Measurements from ENCODE around the gene FOXA2. TPM values are rescaled to one million over a fixed set of nuclear protein-coding genes. Genes with fewer than 3 reads are reported as not detected.

The FOXA2 gene
- total RNA-seq, 1 experiment from 2014 or later = 28.0 TPM

GRCh38 chr20:22616551-22616950 is 32.2 kb upstream of the FOXA2 start:
- H3K36me3 ChIP-seq (ENCODE audit: control insufficient read depth, insufficient read depth, low read length) = no peaks in the 10 kb centered on the region
- H3K4me3 ChIP-seq (ENCODE audit: low read depth in 2 of 2, low read length in 2 of 2) = no peak overlapping the region
- CTCF ChIA-PET = no interaction called here
- no peaks in the 10 kb centered on the region for H3K4me1 ChIP-seq (ENCODE audit: control insufficient read depth, insufficient read depth, low read length)
- no TSS peak for BruUV-seq (replicated peaks)
- POLR2A ChIA-PET = no interaction called here
- intact Hi-C loops (cut with micrococcal nuclease; ENCODE audit: unreplicated experiment) = no loop called here
- ATAC-seq (no peak), DNase-seq (ENCODE audit: low read depth, low spot score) (no peak)
- H3K9me3 ChIP-seq (ENCODE audit: control insufficient read depth, insufficient read depth, low read depth, low read length) = no peaks in the 10 kb centered on the region
- TF ChIP-seq, protein P1, sequence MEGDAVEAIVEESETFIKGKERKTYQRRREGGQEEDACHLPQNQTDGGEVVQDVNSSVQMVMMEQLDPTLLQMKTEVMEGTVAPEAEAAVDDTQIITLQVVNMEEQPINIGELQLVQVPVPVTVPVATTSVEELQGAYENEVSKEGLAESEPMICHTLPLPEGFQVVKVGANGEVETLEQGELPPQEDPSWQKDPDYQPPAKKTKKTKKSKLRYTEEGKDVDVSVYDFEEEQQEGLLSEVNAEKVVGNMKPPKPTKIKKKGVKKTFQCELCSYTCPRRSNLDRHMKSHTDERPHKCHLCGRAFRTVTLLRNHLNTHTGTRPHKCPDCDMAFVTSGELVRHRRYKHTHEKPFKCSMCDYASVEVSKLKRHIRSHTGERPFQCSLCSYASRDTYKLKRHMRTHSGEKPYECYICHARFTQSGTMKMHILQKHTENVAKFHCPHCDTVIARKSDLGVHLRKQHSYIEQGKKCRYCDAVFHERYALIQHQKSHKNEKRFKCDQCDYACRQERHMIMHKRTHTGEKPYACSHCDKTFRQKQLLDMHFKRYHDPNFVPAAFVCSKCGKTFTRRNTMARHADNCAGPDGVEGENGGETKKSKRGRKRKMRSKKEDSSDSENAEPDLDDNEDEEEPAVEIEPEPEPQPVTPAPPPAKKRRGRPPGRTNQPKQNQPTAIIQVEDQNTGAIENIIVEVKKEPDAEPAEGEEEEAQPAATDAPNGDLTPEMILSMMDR (IDR thresholded peaks at IDR 0.05) = no peak
- TF ChIP-seq TCF7L2 (IDR thresholded peaks at IDR 0.05; ENCODE audit: low read depth, low read length) (no peak), POLR2AphosphoS5 (IDR thresholded peaks at IDR 0.05; ENCODE audit: low read depth, low read length) (no peak), SIN3A (IDR thresholded peaks at IDR 0.05; ENCODE audit: borderline replicate concordance, insufficient read depth, low read depth, low read length) (no peak), REST (IDR thresholded peaks at IDR 0.05; ENCODE audit: insufficient read depth in 1 of 2, low read depth in 2 of 2, low read length in 1 of 2) (no peak)
- peaks cover 5% of the 10 kb centered on the region for H3K27me3 ChIP-seq (ENCODE audit: control insufficient read depth, insufficient read depth, low read length)
- in situ Hi-C loops (cut with HindIII; ENCODE audit: low pct_unique_long_range_greater_than_20kb, low sequenced_read_pairs) = no loop called here
- H3K27ac ChIP-seq (ENCODE audit: low read length) = no peak overlapping the region

DNA sequence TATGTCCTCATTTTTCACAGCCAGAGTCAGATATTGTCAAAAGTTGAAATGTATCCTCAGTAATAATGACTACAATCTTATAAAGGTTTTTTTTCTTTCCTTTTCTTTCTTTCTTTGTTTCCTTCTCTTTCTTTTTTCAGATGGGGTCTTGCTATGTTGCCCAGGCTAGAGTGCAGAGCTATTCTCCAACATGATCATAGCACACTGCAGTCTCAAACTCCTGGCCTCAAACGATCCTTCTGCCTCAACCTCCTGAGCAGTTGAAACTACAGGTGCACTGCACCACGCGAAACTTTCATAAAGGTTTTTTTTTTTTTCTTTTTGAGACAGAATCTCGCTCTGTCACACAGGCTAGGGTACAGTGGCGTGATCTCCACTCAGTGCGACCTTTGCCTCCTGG is 31.1 kb upstream of the FOXA2 start:
- peaks cover 5% of the 10 kb centered on the region for H3K27me3 ChIP-seq (ENCODE audit: control insufficient read depth, insufficient read depth, low read length)
- no peak overlapping the region for H3K27ac ChIP-seq (ENCODE audit: low read length)
- ChIA-PET CTCF (interaction anchor here (0.7 kb wide), 1 partner anchor 832 kb away, joined by 5 read pairs; no protein-coding TSS in a partner anchor), POLR2A (no interaction called here)
- intact Hi-C loops (cut with micrococcal nuclease; ENCODE audit: unreplicated experiment) = no loop called here
- no peaks in the 10 kb centered on the region for H3K4me1 ChIP-seq (ENCODE audit: control insufficient read depth, insufficient read depth, low read length)
- no peak for DNase-seq (ENCODE audit: low read depth, low spot score)
- no TSS peak for BruUV-seq (replicated peaks)
- no peaks in the 10 kb centered on the region for H3K9me3 ChIP-seq (ENCODE audit: control insufficient read depth, insufficient read depth, low read depth, low read length)
- H3K36me3 ChIP-seq (ENCODE audit: control insufficient read depth, insufficient read depth, low read length) = no peaks in the 10 kb centered on the region
- TF ChIP-seq TCF7L2 (IDR thresholded peaks at IDR 0.05; ENCODE audit: low read depth, low read length) = no peak
- TF ChIP-seq, protein P1 (IDR thresholded peaks at IDR 0.05) = no peak
- no peak for TF ChIP-seq REST (IDR thresholded peaks at IDR 0.05; ENCODE audit: insufficient read depth in 1 of 2, low read depth in 2 of 2, low read length in 1 of 2)
- no peak for TF ChIP-seq SIN3A (IDR thresholded peaks at IDR 0.05; ENCODE audit: borderline replicate concordance, insufficient read depth, low read depth, low read length)
- TF ChIP-seq POLR2AphosphoS5 (IDR thresholded peaks at IDR 0.05; ENCODE audit: low read depth, low read length) = no peak
- no peak overlapping the region for H3K4me3 ChIP-seq (ENCODE audit: low read depth in 2 of 2, low read length in 2 of 2)
- in situ Hi-C loops (cut with HindIII; ENCODE audit: low pct_unique_long_range_greater_than_20kb, low sequenced_read_pairs) = no loop called here
- no peak for ATAC-seq

Data from Panc1 (cell line).